MCF 10A (cell line): ENCODE results near the gene CHST11. TPM values are rescaled to one million over a fixed set of nuclear protein-coding genes. Genes with fewer than 3 reads are reported as not detected.

Experiments
- BruUV-seq: library from RNA; stranded (reverse); fragments of 400-500 nt; replicated peaks from 2 replicates; lab custom pipeline; 2021; lab: Mats Ljungman, UMichigan
- CTCF ChIA-PET: fragments of 300-600 bp; sonication (Branson Sonifier 250); formaldehyde crosslinking; extraction: SDS; loops from one replicate; lab custom pipeline; 2021; ENCODE audit warnings: antibody characterized with exemption, inconsistent platforms; lab: Yijun Ruan, JAX
- POLR2A ChIA-PET: fragments of 300-600, 350-650 bp; sonication (Branson Sonifier 250); formaldehyde crosslinking; extraction: SDS; loops from one replicate; lab custom pipeline; 2020; ENCODE audit warnings: antibody characterized with exemption, inconsistent platforms; lab: Yijun Ruan, JAX
- DNase-seq: peaks from one replicate; pipeline ENCODE4 v3.0.0-alpha.2; 2018; ENCODE audit not compliant: unreplicated experiment
- H3K27ac Mint-ChIP-seq: one replicate; pipeline ENCODE4 v1.8.0; 2022; ENCODE audit warnings: mild to moderate bottlenecking, low read depth, mixed read lengths; ENCODE audit not compliant: unreplicated experiment
- H3K27me3 Mint-ChIP-seq: one replicate; pipeline ENCODE4 v1.8.0; 2022; ENCODE audit warnings: mixed read lengths; ENCODE audit not compliant: insufficient read depth, unreplicated experiment
- H3K36me3 Mint-ChIP-seq: one replicate; pipeline ENCODE4 v1.8.0; 2022; ENCODE audit warnings: mild to moderate bottlenecking, moderate library complexity, mixed read lengths; ENCODE audit not compliant: insufficient read depth, unreplicated experiment
- H3K4me1 Mint-ChIP-seq: one replicate; pipeline ENCODE4 v1.8.0; 2022; ENCODE audit warnings: mixed read lengths; ENCODE audit not compliant: insufficient read depth, unreplicated experiment
- H3K4me3 Mint-ChIP-seq: one replicate; pipeline ENCODE4 v1.8.0; 2022; ENCODE audit warnings: mild to moderate bottlenecking, moderate library complexity, mixed read lengths; ENCODE audit not compliant: unreplicated experiment
- H3K9me3 Mint-ChIP-seq: one replicate; pipeline ENCODE4 v1.8.0; 2022; ENCODE audit warnings: mixed read lengths; ENCODE audit not compliant: unreplicated experiment
- intact Hi-C: fragments of 100-400 bp; cut with micrococcal nuclease; formaldehyde crosslinking; loops from 2 replicates; pipeline ENCODE4 v1.14.1; 2022
- total RNA-seq: library from RNA; stranded (reverse); gene quantifications from 2 replicates; pipeline ENCODE4 v1.2.3, GENCODE V29; 2022
- TF ChIP-seq, protein P1 (sequence below): fragments of 200-600 bp; IDR thresholded peaks from one replicate; pipeline ENCODE4 v1.8.0; 2022; ENCODE audit warnings: antibody characterized with exemption, mild to moderate bottlenecking; ENCODE audit not compliant: unreplicated experiment

The CHST11 gene
- total RNA-seq, 1 experiment from 2014 or later, result 5.3 TPM

- ChIA-PET CTCF (no interaction called here), POLR2A (no interaction called here)
- intact Hi-C loops, result no loop called here
- H3K27ac Mint-ChIP-seq, result no peak overlapping the region
- TF ChIP-seq, protein P1, sequence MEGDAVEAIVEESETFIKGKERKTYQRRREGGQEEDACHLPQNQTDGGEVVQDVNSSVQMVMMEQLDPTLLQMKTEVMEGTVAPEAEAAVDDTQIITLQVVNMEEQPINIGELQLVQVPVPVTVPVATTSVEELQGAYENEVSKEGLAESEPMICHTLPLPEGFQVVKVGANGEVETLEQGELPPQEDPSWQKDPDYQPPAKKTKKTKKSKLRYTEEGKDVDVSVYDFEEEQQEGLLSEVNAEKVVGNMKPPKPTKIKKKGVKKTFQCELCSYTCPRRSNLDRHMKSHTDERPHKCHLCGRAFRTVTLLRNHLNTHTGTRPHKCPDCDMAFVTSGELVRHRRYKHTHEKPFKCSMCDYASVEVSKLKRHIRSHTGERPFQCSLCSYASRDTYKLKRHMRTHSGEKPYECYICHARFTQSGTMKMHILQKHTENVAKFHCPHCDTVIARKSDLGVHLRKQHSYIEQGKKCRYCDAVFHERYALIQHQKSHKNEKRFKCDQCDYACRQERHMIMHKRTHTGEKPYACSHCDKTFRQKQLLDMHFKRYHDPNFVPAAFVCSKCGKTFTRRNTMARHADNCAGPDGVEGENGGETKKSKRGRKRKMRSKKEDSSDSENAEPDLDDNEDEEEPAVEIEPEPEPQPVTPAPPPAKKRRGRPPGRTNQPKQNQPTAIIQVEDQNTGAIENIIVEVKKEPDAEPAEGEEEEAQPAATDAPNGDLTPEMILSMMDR, result no peak
- H3K36me3 Mint-ChIP-seq, result no peaks in the 10 kb centered on the region
- H3K4me1 Mint-ChIP-seq, result peaks cover 6% of the 10 kb centered on the region
- H3K9me3 Mint-ChIP-seq, result no peaks in the 10 kb centered on the region
- H3K27me3 Mint-ChIP-seq, result no peaks in the 10 kb centered on the region
- DNase-seq, result no peak
- no TSS peak for BruUV-seq
- H3K4me3 Mint-ChIP-seq, result no peak overlapping the region
These were observed 281.1 kb downstream of the CHST11 start for GRCh38 chr12:104737791-104738301.

GRCh38 chr12:104738331-104738730 is 281.6 kb downstream of the CHST11 start:
- peak overlapping the region; percentile 21 for H3K27ac Mint-ChIP-seq
- intact Hi-C loops, result no loop called here
- CTCF ChIA-PET, result no interaction called here

DNA sequence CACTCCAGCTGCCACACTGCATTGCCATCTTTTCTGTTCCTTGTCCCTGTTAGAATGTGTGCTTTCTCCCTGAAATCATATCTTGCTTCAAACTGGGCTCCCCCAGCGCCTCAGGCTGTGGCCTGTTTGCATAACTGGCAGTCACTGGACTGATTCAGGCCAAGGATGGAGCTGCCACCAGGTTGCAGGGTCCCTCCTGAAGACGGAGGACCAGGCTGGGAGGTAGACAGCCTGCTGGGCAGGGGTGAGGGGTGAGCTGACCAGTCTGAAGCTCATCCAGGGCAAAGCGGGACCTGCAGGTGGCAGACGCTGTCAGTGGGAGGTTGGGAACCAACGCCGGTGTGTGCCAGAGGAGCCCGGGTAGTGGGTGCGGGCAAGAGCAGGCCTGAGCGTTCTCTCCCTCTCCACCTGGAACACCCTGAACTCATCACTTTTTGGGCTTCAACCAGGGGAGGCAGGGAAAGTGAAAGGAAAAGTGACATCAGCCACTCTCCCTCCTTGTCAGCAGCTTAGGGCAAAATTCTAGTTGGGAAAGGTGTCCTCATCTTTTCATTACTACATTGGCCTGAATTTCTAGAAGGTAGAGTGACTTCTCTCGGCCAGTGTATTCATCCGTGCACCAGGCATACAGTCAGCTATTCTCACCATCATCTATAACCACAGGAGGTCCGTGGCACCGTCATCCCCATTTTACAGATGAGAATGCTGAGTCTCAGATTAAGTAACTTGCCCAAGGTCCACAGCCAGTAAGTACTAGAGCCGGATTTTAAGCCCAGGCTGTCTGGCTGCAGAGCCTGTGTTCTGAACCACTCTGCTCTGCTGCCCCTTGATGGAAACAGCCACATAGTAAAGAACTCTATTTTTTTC is 282.3 kb downstream of the CHST11 start:
- intact Hi-C loops, result no loop called here
- no peaks in the 10 kb centered on the region for H3K36me3 Mint-ChIP-seq
- DNase-seq, result no peak
- no peaks in the 10 kb centered on the region for H3K9me3 Mint-ChIP-seq
- POLR2A ChIA-PET, result no interaction called here
- peak overlapping the region; percentile 21 for H3K27ac Mint-ChIP-seq
- H3K4me1 Mint-ChIP-seq, result peaks cover 6% of the 10 kb centered on the region
- no peaks in the 10 kb centered on the region for H3K27me3 Mint-ChIP-seq
- CTCF ChIA-PET, result no interaction called here
- TF ChIP-seq, protein P1, result no peak
- no TSS peak for BruUV-seq
- no peak overlapping the region for H3K4me3 Mint-ChIP-seq

More at GRCh38 chr12:104738331-104738730, 281.6 kb downstream of the CHST11 start:
- POLR2A ChIA-PET, result no interaction called here
- peak; percentile 29 for DNase-seq
- no peaks in the 10 kb centered on the region for H3K9me3 Mint-ChIP-seq
- H3K4me1 Mint-ChIP-seq, result peaks cover 6% of the 10 kb centered on the region
- H3K36me3 Mint-ChIP-seq, result no peaks in the 10 kb centered on the region
- TF ChIP-seq, protein P1, result no peak
- no TSS peak for BruUV-seq
- no peaks in the 10 kb centered on the region for H3K27me3 Mint-ChIP-seq
- H3K4me3 Mint-ChIP-seq, result no peak overlapping the region

DNA sequence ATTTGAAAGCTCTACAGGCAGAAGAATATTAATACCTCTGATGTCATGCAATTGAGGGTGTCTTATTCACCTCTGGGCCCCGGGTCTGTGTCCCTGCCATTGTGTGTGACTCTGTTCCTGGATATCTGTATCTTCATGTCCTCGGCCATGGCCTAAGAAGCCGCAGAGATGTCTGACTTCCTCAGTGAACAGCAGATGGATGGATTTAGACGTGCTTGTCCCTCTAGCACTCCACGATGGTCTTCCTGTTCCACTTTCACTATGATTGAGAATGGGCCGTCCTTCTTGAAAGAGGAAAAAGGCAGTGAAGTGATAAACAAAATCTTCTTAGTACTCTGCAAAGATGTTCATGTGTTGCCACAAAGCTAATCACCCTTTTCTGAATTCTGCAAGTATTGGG is 283.9 kb downstream of the CHST11 start:
- no peaks in the 10 kb centered on the region for H3K9me3 Mint-ChIP-seq
- BruUV-seq, result no TSS peak
- no peak overlapping the region for H3K27ac Mint-ChIP-seq
- ChIA-PET POLR2A (no interaction called here), CTCF (interaction anchor here (0.6 kb wide), 1 partner anchor 256 kb away, joined by 3 read pairs; no protein-coding TSS in a partner anchor)
- peaks cover 6% of the 10 kb centered on the region for H3K4me1 Mint-ChIP-seq
- H3K36me3 Mint-ChIP-seq, result no peaks in the 10 kb centered on the region
- TF ChIP-seq, protein P1, result no peak
- intact Hi-C loops, result no loop called here
- no peak for DNase-seq
- H3K4me3 Mint-ChIP-seq, result no peak overlapping the region
- H3K27me3 Mint-ChIP-seq, result no peaks in the 10 kb centered on the region
